GM12872 (cell line): ENCODE data around the gene OR13C2.
"Not testable (repeated sequence)": the region's sequence is repeated elsewhere in the genome, so short reads cannot be mapped to it uniquely, and the experiment has no call there.

Experiments used
- CTCF ChIP-seq: IDR thresholded peaks from 3 replicates; pipeline ENCODE4 v1.5.1; 2011; ENCODE audit warnings: low read depth, mild to moderate bottlenecking, low read length, moderate library complexity; ENCODE audit not compliant: insufficient read depth

The OR13C2 gene

GRCh38 chr9:104605527-104605926, at the start of gene OR13C2:
OR13C2 (minus strand) TSS chr9:104605627; CDS start chr9:104605627, 0 bp downstream.
- TF ChIP-seq CTCF = not testable (repeated sequence)

- no peak for TF ChIP-seq CTCF
Observed at GRCh38 chr9:104635456-104635855, 30.0 kb upstream of the OR13C2 start.

- no peak for TF ChIP-seq CTCF
Observed at GRCh38 chr9:104633976-104634520, 28.6 kb upstream of the OR13C2 start.

GRCh38 chr9:104618104-104618503, 12.7 kb upstream of the OR13C2 start, which contains the start of gene OR13C9:
OR13C9 (minus strand) TSS chr9:104618204; CDS start chr9:104618204, 0 bp downstream.
- no peak for TF ChIP-seq CTCF

GRCh38 chr9:104617418-104617817, 12.0 kb upstream of the OR13C2 start:
- TF ChIP-seq CTCF = no peak

GRCh38 chr9:104611213-104611612, 5.8 kb upstream of the OR13C2 start:
- no peak for TF ChIP-seq CTCF

GRCh38 chr9:104608336-104608735, 2.9 kb upstream of the OR13C2 start:
- peak; percentile 5; the same call in 1 of the 3 replicates for TF ChIP-seq CTCF
